Thoracic aorta endothelial cell (primary cell): ENCODE results near the gene TNMD. TPM values are rescaled to one million over a fixed set of nuclear protein-coding genes. Genes with fewer than 3 reads are reported as not detected.

ENCODE experiments used
- total RNA-seq: library from RNA; depleted of rRNA; stranded (reverse); fragments of >200 nt; gene quantifications from 2 replicates; pipeline ENCODE4 v1.2.3, GENCODE V29; 2012

TNMD gene
- total RNA-seq = not detected in 2 replicates

DNA sequence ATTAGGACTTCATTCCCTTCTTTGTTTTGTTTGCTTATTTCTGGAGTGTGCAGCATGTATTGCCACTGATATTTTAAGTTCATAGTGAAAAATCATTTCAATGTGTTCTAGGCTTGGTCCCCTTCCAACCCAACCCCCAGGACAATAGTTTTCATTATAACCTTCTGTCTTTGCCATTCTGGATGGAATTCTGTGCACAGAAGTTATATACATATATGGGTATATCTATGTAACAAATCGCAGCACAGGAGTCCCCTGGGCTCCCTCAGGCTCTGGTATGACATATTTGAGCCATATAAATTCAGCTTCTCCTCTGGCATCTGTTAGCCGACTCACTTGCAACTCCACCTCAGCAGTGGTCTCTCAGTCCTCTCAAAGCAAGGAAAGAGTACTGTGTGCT is at the start of gene TNMD:
TNMD (plus strand) TSS at position 326 of the 400 bp plus-strand sequence. CDS start 83 bp downstream, outside the sequence.

DNA sequence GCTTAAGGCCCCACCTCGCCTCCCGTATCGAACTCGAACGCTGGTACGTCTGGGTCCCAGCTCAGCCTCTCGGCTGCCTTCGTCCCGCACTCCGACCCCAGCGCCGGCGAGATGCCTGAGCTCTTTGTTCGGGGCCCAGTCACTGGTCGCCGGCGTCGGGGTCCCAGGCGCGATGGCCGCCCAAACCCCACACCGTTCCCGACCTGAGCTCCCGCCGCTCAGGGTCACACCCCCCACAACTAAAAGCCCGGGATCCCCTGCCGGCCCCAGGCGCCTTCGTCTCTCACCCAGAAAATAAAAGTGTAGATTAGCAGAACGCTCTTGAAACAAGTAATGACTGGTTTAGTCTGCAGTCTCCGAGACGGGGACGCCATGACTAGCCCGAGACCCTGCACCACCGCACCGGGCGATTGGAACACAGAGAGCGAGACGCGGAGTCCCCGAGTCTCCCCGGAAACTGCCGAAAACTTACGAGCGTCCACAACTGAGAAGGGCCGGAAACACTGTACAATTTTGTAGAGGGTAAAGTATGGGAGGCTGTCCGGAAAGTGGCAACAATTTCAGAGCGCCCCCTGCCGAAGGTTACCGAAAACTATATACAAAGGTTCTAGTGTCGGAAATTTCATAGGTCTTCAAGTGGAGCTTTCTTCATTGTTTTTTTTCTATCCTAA is 51.7 kb downstream of the TNMD start, which contains the start of gene TSPAN6:
TSPAN6 (minus strand) TSS at position 486 of the 671 bp plus-strand sequence; CDS start at position 374, 112 bp downstream.

DNA sequence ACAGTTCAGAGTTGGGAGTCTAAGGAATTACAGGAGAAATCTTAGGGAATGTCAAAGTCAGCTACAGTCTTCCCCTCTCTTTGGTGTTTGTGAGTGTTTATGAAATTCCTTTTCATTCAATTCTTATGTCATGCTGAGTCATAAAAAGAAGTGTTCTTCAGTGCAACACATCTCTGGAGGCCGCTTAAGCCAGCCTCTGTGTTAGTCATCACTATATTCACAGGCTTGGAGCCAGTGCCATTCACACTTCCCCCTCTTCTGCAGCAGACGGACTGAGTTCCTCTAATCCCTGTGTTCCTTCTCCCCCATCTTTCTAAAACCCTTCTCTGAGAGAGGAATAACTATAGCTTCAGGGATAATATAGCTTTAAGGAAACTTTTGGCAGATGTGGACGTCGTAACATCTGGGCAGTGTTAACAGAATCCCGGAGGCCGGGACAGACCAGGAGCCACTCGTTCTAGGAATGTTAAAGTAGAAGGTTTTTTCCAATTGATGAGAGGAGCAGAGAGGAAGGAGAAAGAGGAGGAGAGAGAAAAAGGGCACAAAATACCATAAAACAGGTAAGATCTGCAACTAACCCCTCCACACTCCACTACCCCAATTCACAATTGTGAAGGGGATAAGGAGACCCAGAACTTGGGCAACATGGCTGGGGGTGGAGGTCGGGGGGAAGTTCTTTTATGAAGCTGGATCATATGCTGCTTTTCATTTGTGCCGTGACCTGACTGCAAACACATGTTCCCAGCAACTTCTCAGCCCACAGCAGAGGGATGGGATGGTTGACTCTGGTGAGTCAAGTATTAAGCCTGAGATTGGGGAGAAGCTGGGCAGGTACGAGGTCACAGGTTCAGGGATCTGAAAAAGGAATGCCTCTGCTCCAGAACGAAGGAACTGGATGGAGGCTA is 59.5 kb downstream of the TNMD start, which contains the start of gene SRPX2:
SRPX2 (plus strand) TSS at position 244 of the 905 bp plus-strand sequence. CDS start 2,124 bp downstream, outside the sequence.

Other genes with a start within 250 kb of the TNMD start
- gene PCDH19, start 174.7 kb upstream of the TNMD start, total RNA-seq = 1.1 and 1.6 TPM in 2 replicates
- 49.3 and 60.9 TPM in 2 replicates for gene TSPAN6, start 51.9 kb downstream of the TNMD start, total RNA-seq
- 109 and 143 TPM in 2 replicates for gene SRPX2, start 59.3 kb downstream of the TNMD start, total RNA-seq
- gene SYTL4, start 147.2 kb downstream of the TNMD start, total RNA-seq = 13.3 and 20.1 TPM in 2 replicates
- gene CSTF2, start 235.5 kb downstream of the TNMD start, total RNA-seq = 24.6 and 25.3 TPM in 2 replicates